ENCODE measurements around the gene UBQLNL.
A peak's percentile ranks its signal among the peaks of the same experiment; 100 is the strongest.

The UBQLNL gene

DNA sequence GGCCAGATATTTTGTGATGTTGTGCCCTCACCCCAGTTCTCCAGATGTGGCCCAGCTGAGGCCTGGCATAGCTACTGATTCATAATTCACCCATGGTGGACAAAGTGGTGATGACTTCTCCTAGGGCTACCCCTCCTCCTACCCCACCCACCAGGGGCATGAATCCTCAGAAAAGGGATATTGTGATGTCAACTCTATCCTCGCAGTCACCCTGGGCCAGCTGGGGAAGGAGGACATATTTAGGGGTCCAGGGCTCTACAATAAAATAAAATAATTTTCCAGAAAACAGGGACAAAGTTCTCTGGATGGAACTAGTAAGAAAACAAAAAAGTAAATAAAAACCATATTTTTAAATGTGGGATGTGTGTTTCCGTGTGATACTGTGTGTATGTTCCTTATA, at the start of gene UBQLNL:
TSS of gene UBQLNL (minus strand) at position 101 of the 400 bp plus-strand sequence. CDS start 258 bp downstream, outside the sequence.
- no peak within 1 kb of the TSS for H3K4me3 ChIP-seq (ENCODE audit: low read length)
- DNase-seq (ENCODE audit: low read depth): no peak
- TF ChIP-seq, protein P1, sequence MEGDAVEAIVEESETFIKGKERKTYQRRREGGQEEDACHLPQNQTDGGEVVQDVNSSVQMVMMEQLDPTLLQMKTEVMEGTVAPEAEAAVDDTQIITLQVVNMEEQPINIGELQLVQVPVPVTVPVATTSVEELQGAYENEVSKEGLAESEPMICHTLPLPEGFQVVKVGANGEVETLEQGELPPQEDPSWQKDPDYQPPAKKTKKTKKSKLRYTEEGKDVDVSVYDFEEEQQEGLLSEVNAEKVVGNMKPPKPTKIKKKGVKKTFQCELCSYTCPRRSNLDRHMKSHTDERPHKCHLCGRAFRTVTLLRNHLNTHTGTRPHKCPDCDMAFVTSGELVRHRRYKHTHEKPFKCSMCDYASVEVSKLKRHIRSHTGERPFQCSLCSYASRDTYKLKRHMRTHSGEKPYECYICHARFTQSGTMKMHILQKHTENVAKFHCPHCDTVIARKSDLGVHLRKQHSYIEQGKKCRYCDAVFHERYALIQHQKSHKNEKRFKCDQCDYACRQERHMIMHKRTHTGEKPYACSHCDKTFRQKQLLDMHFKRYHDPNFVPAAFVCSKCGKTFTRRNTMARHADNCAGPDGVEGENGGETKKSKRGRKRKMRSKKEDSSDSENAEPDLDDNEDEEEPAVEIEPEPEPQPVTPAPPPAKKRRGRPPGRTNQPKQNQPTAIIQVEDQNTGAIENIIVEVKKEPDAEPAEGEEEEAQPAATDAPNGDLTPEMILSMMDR (conservative IDR thresholded peaks at IDR 0.05; ENCODE audit: low read depth, low read length): no peak

DNA sequence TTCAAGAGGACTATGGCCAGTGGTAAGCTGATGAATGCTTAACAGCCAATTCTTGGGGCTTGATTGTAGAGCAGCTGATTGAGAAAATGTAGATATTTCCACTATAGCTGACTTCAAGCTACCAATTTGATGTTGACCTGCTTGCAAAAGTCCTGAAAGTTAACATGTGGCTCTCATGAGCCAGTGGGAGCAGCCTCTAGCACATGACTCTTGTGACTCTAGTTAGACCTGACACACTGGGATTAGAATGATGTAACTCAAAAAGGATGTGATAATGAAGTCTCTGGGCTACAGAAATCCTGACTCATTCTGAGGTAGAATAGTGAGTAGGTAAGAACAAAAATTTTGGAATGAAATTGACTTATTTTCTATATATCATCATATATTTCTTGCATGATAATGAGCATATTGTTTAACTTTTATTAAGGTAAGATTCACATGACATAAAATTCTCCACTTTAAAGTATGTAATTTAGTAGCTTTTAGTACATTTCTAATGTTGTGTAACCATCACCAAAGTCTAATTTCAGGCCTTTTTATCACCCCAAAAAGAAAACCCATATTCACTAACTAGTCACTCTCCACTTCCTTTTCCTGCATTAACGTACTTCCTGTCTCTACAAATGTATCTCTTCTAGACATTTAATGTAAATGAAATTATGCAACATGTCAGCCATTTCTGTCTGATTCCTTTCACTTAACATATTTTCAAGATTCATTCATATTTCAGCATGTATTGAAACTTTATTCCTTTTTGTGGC, 47.9 kb upstream of the UBQLNL start:
- DNase-seq (ENCODE audit: low read depth): peak; percentile 25
- TF ChIP-seq, protein P1 (conservative IDR thresholded peaks at IDR 0.05; ENCODE audit: low read depth, low read length): no peak

GRCh38 chr11:5557751-5558150, 41.3 kb upstream of the UBQLNL start:
- DNase-seq (ENCODE audit: low read depth): no peak
- H3K4me3 ChIP-seq (ENCODE audit: low read length): no peak overlapping the region
- TF ChIP-seq, protein P1 (conservative IDR thresholded peaks at IDR 0.05; ENCODE audit: low read depth, low read length): no peak

More for the DNA sequence above, 47.9 kb upstream of the UBQLNL start:
- H3K4me3 ChIP-seq (ENCODE audit: low read length): no peak overlapping the region

- no peak for DNase-seq (ENCODE audit: low read depth)
- TF ChIP-seq, protein P1 (conservative IDR thresholded peaks at IDR 0.05; ENCODE audit: low read depth, low read length): no peak
- H3K4me3 ChIP-seq (ENCODE audit: low read length): no peak overlapping the region
These were observed 40.2 kb upstream of the UBQLNL start for GRCh38 chr11:5556596-5557188.

- H3K4me3 ChIP-seq (ENCODE audit: low read length): no peak overlapping the region
- TF ChIP-seq, protein P1 (conservative IDR thresholded peaks at IDR 0.05; ENCODE audit: low read depth, low read length): peak; percentile 12
- DNase-seq (ENCODE audit: low read depth): no peak
These were observed 36.8 kb upstream of the UBQLNL start for GRCh38 chr11:5553343-5553742.

DNA sequence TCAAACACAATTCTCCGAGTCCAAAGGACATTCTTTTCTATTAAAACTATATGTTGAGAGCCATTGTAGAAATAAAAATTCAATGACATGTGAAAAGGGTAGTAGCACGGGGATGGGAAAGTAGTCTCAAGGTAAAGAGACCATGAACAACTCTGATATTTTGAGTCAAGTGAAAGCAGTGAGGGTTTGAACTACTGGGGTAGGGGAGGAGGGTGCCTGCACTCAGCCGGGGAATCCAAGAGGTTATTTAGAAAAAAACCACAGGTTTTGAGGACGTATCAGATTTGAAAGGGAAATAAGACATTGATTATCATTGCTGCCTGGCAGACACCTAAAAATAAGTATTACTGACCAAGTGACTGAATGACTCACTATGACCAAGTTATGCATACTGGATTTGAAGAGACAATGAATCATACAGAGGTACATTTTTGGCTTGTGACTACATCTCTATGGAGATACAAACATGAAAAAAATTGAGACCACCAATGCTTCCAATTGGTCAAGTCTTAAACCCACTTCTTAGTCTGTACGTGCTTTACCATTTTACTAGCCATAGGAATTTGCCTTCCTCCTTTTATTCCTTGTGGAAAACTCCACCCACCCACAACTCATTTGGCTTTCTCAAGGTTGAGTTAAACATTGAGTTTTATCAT, 34.1 kb upstream of the UBQLNL start:
- TF ChIP-seq, protein P1 (conservative IDR thresholded peaks at IDR 0.05; ENCODE audit: low read depth, low read length): no peak
- no peak overlapping the region for H3K4me3 ChIP-seq (ENCODE audit: low read length)
- peak; percentile 31 for DNase-seq (ENCODE audit: low read depth)
